ENCODE measurements around the gene SLFNL1.

The SLFNL1 gene

GRCh38 chr1:40986956-40987355, 34.6 kb downstream of the SLFNL1 start:
- DNase-seq = no peak

GRCh38 chr1:40986328-40986783, 35.2 kb downstream of the SLFNL1 start:
- DNase-seq = no peak

- no peak for DNase-seq
These were observed 35.6 kb downstream of the SLFNL1 start for GRCh38 chr1:40985875-40986274.

- peak in 2 of 56 donors; percentile 6 to 8 for DNase-seq
These were observed 36.4 kb downstream of the SLFNL1 start for GRCh38 chr1:40985161-40985560.

GRCh38 chr1:40984531-40984930, 37.0 kb downstream of the SLFNL1 start:
- DNase-seq = no peak

- DNase-seq = no peak
These were observed 37.5 kb downstream of the SLFNL1 start for GRCh38 chr1:40984066-40984465.

GRCh38 chr1:40983286-40983685, 38.2 kb downstream of the SLFNL1 start:
- no peak for DNase-seq

GRCh38 chr1:40982721-40983120, 38.8 kb downstream of the SLFNL1 start:
- no peak for DNase-seq

GRCh38 chr1:40981691-40982448, 39.7 kb downstream of the SLFNL1 start:
- no peak for DNase-seq

GRCh38 chr1:40980453-40981121, 40.9 kb downstream of the SLFNL1 start:
- peak in 10 of 56 donors; percentile 6 to 49 (median 20) for DNase-seq

GRCh38 chr1:40980068-40980452, 41.5 kb downstream of the SLFNL1 start:
- no peak for DNase-seq

GRCh38 chr1:40979241-40980067, 42.1 kb downstream of the SLFNL1 start, which contains the start of gene CTPS1:
Gene CTPS1, plus strand, starts transcription at chr1:40979696. Its CDS starts 3,595 bp downstream, at chr1:40983291.
- DNase-seq = peak; percentile 75 to 99 (median 94)

- peak in 1 of 56 donors; percentile 15 for DNase-seq
These were observed 42.7 kb downstream of the SLFNL1 start for GRCh38 chr1:40978886-40979240.

GRCh38 chr1:40977716-40978115, 43.8 kb downstream of the SLFNL1 start:
- DNase-seq = no peak

- no peak for DNase-seq
These were observed 44.4 kb downstream of the SLFNL1 start for GRCh38 chr1:40976952-40977690.

GRCh38 chr1:40974945-40975344, 46.6 kb downstream of the SLFNL1 start:
- DNase-seq = no peak

- no peak for DNase-seq
These were observed 47.6 kb downstream of the SLFNL1 start for GRCh38 chr1:40973912-40974311.

GRCh38 chr1:40971966-40972365, 49.6 kb downstream of the SLFNL1 start:
- DNase-seq = no peak

GRCh38 chr1:40969445-40969844, 52.1 kb downstream of the SLFNL1 start:
- no peak for DNase-seq

- DNase-seq = no peak
These were observed 55.1 kb downstream of the SLFNL1 start for GRCh38 chr1:40966417-40966816.

All from amygdala (tissue), 56 donors.